HepG2 (cell line): ENCODE results near the gene CHDH. TPM values are rescaled to one million over a fixed set of nuclear protein-coding genes. Genes with fewer than 3 reads are reported as not detected.

ENCODE experiments used
- CHD4 ChIP-seq: fragments of 200-600 bp; sonication (generic); IDR thresholded peaks from 2 replicates; pipeline ENCODE4 v1.7.0; 2017; ENCODE audit warnings: mild to moderate bottlenecking, low read length, borderline replicate concordance
- HHEX ChIP-seq: IDR thresholded peaks from 2 replicates; pipeline ENCODE4 v1.6.1; 2016; ENCODE audit warnings: control low read depth
- NR3C1 ChIP-seq: sonication (generic); formaldehyde crosslinking; IDR thresholded peaks from 2 replicates; pipeline ENCODE4 v1.4.0; 2020; ENCODE audit warnings: missing genetic modification reagents
- ZNF850 ChIP-seq: sonication (generic); formaldehyde crosslinking; conservative IDR thresholded peaks from 2 replicates; pipeline ENCODE4 v1.9.0; 2021; ENCODE audit warnings: mild to moderate bottlenecking, missing genetic modification reagents
- ZSCAN12 ChIP-seq: sonication (generic); formaldehyde crosslinking; IDR thresholded peaks from 2 replicates; pipeline ENCODE4 v1.9.0; 2021; ENCODE audit warnings: mild to moderate bottlenecking, missing genetic modification reagents
- polyA plus RNA-seq, 8 experiments: library from polyadenylated mRNA; depleted of rRNA in 3 of 8; stranded (reverse) in 7 of 8; unstranded in 1 of 8; fragments of >200 nt; fragmentation: Illumina TruSeq in 4 of 8; extraction: Trizol in 4 of 8; gene quantifications; 2 replicates each; pipeline versions ENCODE4 v1.2.1 to v1.2.3, GENCODE V29; 2011 to 2016; ENCODE audit warnings: low read depth in 4 of 8, missing spikeins in 1 of 8, mixed read lengths in 1 of 8; ENCODE audit not compliant: insufficient read depth in 1 of 8
- total RNA-seq, 5 experiments: library from RNA; depleted of rRNA; stranded (reverse); fragments of >200 nt; fragmentation: Illumina TruSeq; extraction: Trizol; gene quantifications; 2 replicates each; pipeline ENCODE4 v1.2.3, GENCODE V29; 2016; ENCODE audit warnings: low read depth in 1 of 5
- TF ChIP-seq, protein P1 (sequence below): sonication (generic); formaldehyde crosslinking; IDR thresholded peaks from 2 replicates; pipeline ENCODE4 v1.8.0; 2022; ENCODE audit warnings: mild to moderate bottlenecking, missing genetic modification reagents
- TF ChIP-seq, protein P2 (sequence below): IDR thresholded peaks from 2 replicates; pipeline ENCODE4 v1.6.1; 2016; ENCODE audit warnings: missing compliant biosample characterization, missing genetic modification reagents, borderline replicate concordance
- TF ChIP-seq, protein P3 (sequence below): sonication (generic); formaldehyde crosslinking; IDR thresholded peaks from 2 replicates; pipeline ENCODE4 v1.9.0; 2021; ENCODE audit warnings: missing genetic modification reagents, borderline replicate concordance
- TF ChIP-seq, protein P4 (sequence below): sonication (generic); formaldehyde crosslinking; IDR thresholded peaks from 2 replicates; pipeline ENCODE4 v1.8.0; 2023; ENCODE audit warnings: mild to moderate bottlenecking, missing genetic modification reagents
- TF ChIP-seq, protein P5 (sequence below): sonication (generic); formaldehyde crosslinking; IDR thresholded peaks from 2 replicates; pipeline ENCODE4 v1.4.0; 2020; ENCODE audit warnings: missing genetic modification reagents, borderline replicate concordance
- TF ChIP-seq, protein P6 (sequence below): conservative IDR thresholded peaks from 2 replicates; pipeline ENCODE4 v1.6.1; 2018; ENCODE audit warnings: missing genetic modification reagents

The CHDH gene
- total and polyA plus RNA-seq, 2 of the 13 experiments (the other 11 are each of a cell fraction or from before 2014, with no cell fraction given): 28.1 to 48.9 TPM

DNA sequence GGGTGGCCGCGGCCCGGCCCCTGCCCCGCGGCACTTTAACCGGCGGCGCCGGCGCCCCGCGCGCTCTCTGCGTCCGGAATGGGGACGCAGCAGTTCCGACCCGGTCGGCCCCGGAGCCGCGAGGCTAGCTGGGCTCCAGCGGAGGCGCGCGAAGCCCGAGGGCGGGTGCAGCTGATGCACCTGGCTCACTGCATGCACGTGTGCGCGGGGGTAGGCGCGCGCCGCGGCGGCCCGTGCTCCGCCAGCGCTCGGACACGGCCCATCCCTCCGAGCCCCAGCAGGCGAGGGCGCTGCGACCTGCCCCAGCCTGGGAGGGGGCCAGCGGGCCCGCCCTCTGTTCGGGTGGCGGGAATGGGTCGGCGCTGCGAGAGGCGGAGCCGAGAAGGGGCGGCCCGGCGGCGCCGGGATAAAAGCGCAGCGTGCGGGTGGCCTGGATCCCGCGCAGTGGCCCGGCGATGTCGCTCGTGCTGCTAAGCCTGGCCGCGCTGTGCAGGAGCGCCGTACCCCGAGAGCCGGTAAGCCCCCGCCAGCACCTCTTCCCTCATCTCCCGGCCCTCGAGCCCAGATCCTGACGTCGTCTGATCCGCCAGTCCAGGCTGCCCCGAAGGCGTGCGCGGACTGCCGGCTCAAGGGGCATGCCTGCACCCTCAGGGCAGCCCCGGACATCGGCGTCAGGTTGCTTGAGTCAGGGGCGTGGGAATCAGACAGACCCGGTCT is at the start of gene CHDH, which contains the start of gene IL17RB (continued):
- TF ChIP-seq, protein P1, sequence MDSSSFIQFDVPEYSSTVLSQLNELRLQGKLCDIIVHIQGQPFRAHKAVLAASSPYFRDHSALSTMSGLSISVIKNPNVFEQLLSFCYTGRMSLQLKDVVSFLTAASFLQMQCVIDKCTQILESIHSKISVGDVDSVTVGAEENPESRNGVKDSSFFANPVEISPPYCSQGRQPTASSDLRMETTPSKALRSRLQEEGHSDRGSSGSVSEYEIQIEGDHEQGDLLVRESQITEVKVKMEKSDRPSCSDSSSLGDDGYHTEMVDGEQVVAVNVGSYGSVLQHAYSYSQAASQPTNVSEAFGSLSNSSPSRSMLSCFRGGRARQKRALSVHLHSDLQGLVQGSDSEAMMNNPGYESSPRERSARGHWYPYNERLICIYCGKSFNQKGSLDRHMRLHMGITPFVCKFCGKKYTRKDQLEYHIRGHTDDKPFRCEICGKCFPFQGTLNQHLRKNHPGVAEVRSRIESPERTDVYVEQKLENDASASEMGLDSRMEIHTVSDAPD (CRISPR knock-in tag): peak; percentile 58; the same call in 1 of the 2 replicates
- TF ChIP-seq ZNF850 (CRISPR knock-in tag) (no peak), CHD4 (no peak), NR3C1 (CRISPR knock-in tag) (no peak), HHEX (CRISPR knock-in tag) (no peak), ZSCAN12 (CRISPR knock-in tag) (peak; percentile 33; the same call in 1 of the 2 replicates)
- TF ChIP-seq, protein P2, sequence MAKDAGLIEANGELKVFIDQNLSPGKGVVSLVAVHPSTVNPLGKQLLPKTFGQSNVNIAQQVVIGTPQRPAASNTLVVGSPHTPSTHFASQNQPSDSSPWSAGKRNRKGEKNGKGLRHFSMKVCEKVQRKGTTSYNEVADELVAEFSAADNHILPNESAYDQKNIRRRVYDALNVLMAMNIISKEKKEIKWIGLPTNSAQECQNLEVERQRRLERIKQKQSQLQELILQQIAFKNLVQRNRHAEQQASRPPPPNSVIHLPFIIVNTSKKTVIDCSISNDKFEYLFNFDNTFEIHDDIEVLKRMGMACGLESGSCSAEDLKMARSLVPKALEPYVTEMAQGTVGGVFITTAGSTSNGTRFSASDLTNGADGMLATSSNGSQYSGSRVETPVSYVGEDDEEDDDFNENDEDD (CRISPR knock-in tag): peak; percentile 97
- TF ChIP-seq, protein P3, sequence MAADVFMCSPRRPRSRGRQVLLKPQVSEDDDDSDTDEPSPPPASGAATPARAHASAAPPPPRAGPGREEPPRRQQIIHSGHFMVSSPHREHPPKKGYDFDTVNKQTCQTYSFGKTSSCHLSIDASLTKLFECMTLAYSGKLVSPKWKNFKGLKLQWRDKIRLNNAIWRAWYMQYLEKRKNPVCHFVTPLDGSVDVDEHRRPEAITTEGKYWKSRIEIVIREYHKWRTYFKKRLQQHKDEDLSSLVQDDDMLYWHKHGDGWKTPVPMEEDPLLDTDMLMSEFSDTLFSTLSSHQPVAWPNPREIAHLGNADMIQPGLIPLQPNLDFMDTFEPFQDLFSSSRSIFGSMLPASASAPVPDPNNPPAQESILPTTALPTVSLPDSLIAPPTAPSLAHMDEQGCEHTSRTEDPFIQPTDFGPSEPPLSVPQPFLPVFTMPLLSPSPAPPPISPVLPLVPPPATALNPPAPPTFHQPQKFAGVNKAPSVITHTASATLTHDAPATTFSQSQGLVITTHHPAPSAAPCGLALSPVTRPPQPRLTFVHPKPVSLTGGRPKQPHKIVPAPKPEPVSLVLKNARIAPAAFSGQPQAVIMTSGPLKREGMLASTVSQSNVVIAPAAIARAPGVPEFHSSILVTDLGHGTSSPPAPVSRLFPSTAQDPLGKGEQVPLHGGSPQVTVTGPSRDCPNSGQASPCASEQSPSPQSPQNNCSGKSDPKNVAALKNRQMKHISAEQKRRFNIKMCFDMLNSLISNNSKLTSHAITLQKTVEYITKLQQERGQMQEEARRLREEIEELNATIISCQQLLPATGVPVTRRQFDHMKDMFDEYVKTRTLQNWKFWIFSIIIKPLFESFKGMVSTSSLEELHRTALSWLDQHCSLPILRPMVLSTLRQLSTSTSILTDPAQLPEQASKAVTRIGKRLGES (CRISPR knock-in tag): no peak
- TF ChIP-seq, protein P4, sequence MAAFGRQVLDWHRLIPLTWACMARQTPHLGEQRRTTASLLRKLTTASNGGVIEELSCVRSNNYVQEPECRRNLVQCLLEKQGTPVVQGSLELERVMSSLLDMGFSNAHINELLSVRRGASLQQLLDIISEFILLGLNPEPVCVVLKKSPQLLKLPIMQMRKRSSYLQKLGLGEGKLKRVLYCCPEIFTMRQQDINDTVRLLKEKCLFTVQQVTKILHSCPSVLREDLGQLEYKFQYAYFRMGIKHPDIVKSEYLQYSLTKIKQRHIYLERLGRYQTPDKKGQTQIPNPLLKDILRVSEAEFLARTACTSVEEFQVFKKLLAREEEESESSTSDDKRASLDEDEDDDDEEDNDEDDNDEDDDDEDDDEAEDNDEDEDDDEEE: no peak; the same call in none of the 2 replicates
- TF ChIP-seq, protein P5, sequence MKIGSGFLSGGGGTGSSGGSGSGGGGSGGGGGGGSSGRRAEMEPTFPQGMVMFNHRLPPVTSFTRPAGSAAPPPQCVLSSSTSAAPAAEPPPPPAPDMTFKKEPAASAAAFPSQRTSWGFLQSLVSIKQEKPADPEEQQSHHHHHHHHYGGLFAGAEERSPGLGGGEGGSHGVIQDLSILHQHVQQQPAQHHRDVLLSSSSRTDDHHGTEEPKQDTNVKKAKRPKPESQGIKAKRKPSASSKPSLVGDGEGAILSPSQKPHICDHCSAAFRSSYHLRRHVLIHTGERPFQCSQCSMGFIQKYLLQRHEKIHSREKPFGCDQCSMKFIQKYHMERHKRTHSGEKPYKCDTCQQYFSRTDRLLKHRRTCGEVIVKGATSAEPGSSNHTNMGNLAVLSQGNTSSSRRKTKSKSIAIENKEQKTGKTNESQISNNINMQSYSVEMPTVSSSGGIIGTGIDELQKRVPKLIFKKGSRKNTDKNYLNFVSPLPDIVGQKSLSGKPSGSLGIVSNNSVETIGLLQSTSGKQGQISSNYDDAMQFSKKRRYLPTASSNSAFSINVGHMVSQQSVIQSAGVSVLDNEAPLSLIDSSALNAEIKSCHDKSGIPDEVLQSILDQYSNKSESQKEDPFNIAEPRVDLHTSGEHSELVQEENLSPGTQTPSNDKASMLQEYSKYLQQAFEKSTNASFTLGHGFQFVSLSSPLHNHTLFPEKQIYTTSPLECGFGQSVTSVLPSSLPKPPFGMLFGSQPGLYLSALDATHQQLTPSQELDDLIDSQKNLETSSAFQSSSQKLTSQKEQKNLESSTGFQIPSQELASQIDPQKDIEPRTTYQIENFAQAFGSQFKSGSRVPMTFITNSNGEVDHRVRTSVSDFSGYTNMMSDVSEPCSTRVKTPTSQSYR: peak; percentile 10; the same call in 1 of the 2 replicates
- TF ChIP-seq, protein P6, sequence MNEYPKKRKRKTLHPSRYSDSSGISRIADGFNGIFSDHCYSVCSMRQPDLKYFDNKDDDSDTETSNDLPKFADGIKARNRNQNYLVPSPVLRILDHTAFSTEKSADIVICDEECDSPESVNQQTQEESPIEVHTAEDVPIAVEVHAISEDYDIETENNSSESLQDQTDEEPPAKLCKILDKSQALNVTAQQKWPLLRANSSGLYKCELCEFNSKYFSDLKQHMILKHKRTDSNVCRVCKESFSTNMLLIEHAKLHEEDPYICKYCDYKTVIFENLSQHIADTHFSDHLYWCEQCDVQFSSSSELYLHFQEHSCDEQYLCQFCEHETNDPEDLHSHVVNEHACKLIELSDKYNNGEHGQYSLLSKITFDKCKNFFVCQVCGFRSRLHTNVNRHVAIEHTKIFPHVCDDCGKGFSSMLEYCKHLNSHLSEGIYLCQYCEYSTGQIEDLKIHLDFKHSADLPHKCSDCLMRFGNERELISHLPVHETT: peak; percentile 70; the same call in 1 of the 2 replicates
